NCI-H2107 treated with DMSO at 0.1 percent for 48 hours (cell line): Measurements from ENCODE around the gene GPR141.

Experiments
- DNase-seq: peaks from one replicate; lab custom pipeline; 2025; ENCODE audit not compliant: unreplicated experiment; lab: John Stamatoyannopoulos, UW

Gene GPR141

GRCh38 chr7:37782166-37782565 is 98.6 kb downstream of the GPR141 start:
- no peak for DNase-seq

- no peak for DNase-seq
These were observed 100.4 kb downstream of the GPR141 start for GRCh38 chr7:37784015-37784414.

- no peak for DNase-seq
These were observed 103.4 kb downstream of the GPR141 start for GRCh38 chr7:37786741-37787569.
